Right atrium auricular region (tissue), 2 donors: ENCODE results near the gene TRPM2. TPM values are rescaled to one million over a fixed set of nuclear protein-coding genes. Genes with fewer than 3 reads are reported as not detected.

Experiments used
- DNase-seq: peaks from one replicate; pipeline ENCODE4 v3.0.0-alpha.2; 2019; ENCODE audit warnings: low spot score
- H3K27ac ChIP-seq, 2 donors: fragments of 200-600 bp; sonication (generic); 1 replicate in 1 of 2; 2 replicates in 1 of 2; pipeline ENCODE4 v1.5.1; 2016 to 2019
- H3K27me3 ChIP-seq, 2 donors: fragments of 200-600 bp; sonication (generic); one replicate each; pipeline versions ENCODE4 v1.5.1 to v1.6.0; 2017 to 2019
- H3K36me3 ChIP-seq: fragments of 200-600 bp; sonication (generic); one replicate; pipeline ENCODE4 v1.5.1; 2016
- H3K4me1 ChIP-seq, 2 donors: fragments of 200-600 bp; sonication (generic); one replicate each; pipeline versions ENCODE4 v1.5.1 to v1.6.0; 2017 to 2019
- H3K4me3 ChIP-seq, 2 donors: fragments of 200-600 bp; sonication (generic); 1 replicate in 1 of 2; 2 replicates in 1 of 2; pipeline ENCODE4 v1.5.1; 2017 to 2019; ENCODE audit warnings: mild to moderate bottlenecking in 1 of 2, moderate library complexity in 1 of 2
- H3K9me3 ChIP-seq, 2 donors: fragments of 200-600 bp; sonication (generic); one replicate each; pipeline ENCODE4 v1.5.1; 2019
- total RNA-seq, 2 donors: library from RNA; depleted of rRNA; stranded (reverse); fragments of >200 nt; gene quantifications; one replicate each; pipeline ENCODE4 v1.1.0, GENCODE V29; 2016
- TF ChIP-seq, protein P1 (sequence below), 2 donors: fragments of 200-600 bp; sonication (generic); IDR thresholded peaks; one replicate each; pipeline ENCODE4 v1.5.1; 2019; ENCODE audit warnings: antibody characterized with exemption in 2 of 2

Gene TRPM2
- total RNA-seq, 2 donors from 2014 or later: 0.75 to 0.89 TPM

DNA sequence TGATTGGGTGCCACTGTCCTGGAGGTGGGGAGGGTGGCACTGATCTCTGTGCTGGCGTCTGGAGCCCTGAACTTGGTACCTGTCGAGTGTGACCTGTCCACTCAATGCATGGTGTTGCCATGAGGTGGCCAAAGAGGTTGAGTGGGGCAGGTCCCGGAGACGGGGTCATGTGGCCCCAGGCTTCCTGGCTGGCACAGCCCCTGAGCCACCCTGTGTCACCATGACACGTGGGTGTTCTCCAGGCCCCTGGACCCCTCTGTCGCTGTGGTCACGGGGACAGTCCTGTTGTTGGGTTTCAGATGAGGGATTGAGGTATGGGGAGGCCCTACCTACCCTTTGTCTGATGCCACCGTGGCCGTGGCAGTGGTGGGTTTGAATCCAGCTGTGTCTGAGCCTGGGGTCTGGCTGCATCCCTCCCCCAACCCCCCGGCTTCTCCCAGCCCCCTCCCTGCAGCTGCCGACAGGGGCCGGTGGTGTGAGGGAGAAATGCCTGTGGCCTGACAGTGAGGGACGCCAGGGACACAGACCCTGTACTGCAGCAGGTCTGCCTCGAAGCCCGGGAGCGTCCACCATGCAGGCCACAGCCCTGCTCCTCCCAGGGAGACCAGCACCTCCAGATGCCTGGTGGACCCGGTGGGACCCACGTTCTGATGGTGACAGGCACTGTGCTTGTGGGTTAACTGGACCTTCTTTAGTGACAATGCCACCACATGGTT lies 12.0 kb downstream of the TRPM2 start:
- peaks cover 0 to 20% of the 10 kb centered on the region in 2 donors for H3K9me3 ChIP-seq
- peaks cover 0 to 7% of the 10 kb centered on the region in 2 donors for H3K27me3 ChIP-seq
- peaks cover 0 to 6% of the 10 kb centered on the region in 2 donors for H3K4me1 ChIP-seq
- TF ChIP-seq, protein P1, sequence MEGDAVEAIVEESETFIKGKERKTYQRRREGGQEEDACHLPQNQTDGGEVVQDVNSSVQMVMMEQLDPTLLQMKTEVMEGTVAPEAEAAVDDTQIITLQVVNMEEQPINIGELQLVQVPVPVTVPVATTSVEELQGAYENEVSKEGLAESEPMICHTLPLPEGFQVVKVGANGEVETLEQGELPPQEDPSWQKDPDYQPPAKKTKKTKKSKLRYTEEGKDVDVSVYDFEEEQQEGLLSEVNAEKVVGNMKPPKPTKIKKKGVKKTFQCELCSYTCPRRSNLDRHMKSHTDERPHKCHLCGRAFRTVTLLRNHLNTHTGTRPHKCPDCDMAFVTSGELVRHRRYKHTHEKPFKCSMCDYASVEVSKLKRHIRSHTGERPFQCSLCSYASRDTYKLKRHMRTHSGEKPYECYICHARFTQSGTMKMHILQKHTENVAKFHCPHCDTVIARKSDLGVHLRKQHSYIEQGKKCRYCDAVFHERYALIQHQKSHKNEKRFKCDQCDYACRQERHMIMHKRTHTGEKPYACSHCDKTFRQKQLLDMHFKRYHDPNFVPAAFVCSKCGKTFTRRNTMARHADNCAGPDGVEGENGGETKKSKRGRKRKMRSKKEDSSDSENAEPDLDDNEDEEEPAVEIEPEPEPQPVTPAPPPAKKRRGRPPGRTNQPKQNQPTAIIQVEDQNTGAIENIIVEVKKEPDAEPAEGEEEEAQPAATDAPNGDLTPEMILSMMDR (IDR thresholded peaks at IDR 0.05): no peak
- H3K4me3 ChIP-seq: no peak overlapping the region
- no peak overlapping the region for H3K27ac ChIP-seq
- DNase-seq: no peak
- H3K36me3 ChIP-seq: no peaks in the 10 kb centered on the region

DNA sequence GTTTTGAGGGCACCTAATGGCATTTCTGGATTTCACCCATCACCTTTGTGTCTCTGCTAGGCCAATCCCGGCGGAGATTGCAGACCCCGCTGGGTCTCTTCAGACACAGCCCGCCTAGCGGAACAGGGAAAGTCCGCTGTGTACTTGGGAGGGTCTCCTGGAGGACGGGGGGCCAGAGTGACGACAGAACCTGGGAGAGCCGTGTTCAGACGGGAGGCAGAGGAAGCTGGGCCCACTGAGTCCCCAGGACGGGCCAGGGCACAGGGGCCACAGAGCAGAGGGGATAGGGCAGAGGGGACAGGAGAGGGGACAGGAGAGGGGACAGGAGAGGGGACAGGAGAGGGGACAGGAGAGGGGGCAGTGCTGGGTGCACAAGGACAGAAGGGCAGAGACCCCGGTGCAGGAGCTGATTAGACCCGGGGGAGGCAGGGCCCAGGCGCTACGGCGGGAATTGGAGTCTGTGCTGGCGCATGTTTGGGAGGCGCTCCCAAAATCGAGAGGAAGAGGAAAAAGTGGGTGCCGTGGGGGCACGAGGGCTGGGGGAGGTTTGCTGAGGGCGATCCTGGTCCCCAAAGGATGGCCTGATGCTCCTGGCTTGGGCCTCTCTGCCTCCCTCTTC lies 12.7 kb downstream of the TRPM2 start:
- Histone ChIP-seq H3K4me1 (peaks cover 0 to 8% of the 10 kb centered on the region in 2 donors), H3K27me3 (peaks cover 0 to 7% of the 10 kb centered on the region in 2 donors), H3K9me3 (peaks cover 0 to 20% of the 10 kb centered on the region in 2 donors), H3K36me3 (no peaks in the 10 kb centered on the region), H3K4me3 (no peak overlapping the region), H3K27ac (no peak overlapping the region)
- no peak for DNase-seq
- TF ChIP-seq, protein P1 (IDR thresholded peaks at IDR 0.05): no peak

- Histone ChIP-seq H3K27ac (no peak overlapping the region), H3K4me3 (no peak overlapping the region), H3K27me3 (peaks cover 0 to 7% of the 10 kb centered on the region in 2 donors), H3K9me3 (peaks cover 0 to 20% of the 10 kb centered on the region in 2 donors), H3K36me3 (no peaks in the 10 kb centered on the region), H3K4me1 (peaks cover 0 to 8% of the 10 kb centered on the region in 2 donors)
- no peak for DNase-seq
- TF ChIP-seq, protein P1 (IDR thresholded peaks at IDR 0.05): no peak
These were observed 13.3 kb downstream of the TRPM2 start for GRCh38 chr21:44366586-44367211.

DNA sequence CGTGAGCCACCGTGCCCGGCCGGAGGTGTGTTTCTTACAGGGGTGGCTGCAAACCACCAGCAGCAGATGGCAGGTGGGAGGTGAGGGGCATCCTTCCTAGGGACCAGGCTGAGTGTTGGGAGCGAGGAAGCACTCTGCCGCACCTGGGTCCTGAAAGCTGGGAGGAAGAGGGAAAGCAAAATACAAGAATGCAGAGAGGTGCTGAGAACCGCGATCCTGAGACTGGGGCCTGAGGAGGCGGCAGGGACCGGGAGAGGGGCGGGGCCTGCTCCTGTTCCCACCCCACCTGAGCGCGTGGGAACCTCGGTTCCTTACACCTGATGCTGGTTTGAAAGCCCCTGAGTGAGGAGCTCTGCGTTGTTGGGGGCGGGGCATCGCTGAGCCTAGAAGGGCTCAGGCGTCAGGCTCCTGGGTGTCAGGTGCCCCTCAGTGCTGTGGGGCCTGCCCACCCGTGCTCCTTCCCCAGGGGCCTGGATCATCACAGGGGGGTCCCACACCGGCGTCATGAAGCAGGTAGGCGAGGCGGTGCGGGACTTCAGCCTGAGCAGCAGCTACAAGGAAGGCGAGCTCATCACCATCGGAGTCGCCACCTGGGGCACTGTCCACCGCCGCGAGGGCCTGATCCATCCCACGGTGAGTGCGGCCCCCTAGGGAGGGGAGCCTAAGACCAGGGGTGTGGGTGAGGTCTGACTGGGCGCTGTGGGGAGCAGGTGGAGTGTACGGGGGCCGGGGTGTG lies 15.5 kb downstream of the TRPM2 start:
- H3K27me3 ChIP-seq: peaks cover 0 to 7% of the 10 kb centered on the region in 2 donors
- no peak overlapping the region for H3K27ac ChIP-seq
- DNase-seq: no peak

More for the DNA sequence above, 15.5 kb downstream of the TRPM2 start:
- TF ChIP-seq, protein P1 (IDR thresholded peaks at IDR 0.05): no peak
- no peak overlapping the region for H3K4me3 ChIP-seq
- H3K9me3 ChIP-seq: peaks cover 0 to 5% of the 10 kb centered on the region in 2 donors
- peaks cover 0 to 8% of the 10 kb centered on the region in 2 donors for H3K4me1 ChIP-seq
- H3K36me3 ChIP-seq: no peaks in the 10 kb centered on the region
